Activated effector memory CD4-positive, alpha-beta T cell treated with anti-CD3 and anti-CD28 coated beads, Interleukin-2, amount 50 U/mL, for 16 hours (primary cell): Measurements from ENCODE around the gene KCNG3.
"Not testable (repeated sequence)": the region's sequence is repeated elsewhere in the genome, so short reads cannot be mapped to it uniquely, and the experiment has no call there.

Source experiments
- DNase-seq: peaks from one replicate; pipeline ENCODE4 v3.0.0-alpha.2; 2020

KCNG3 gene

DNA sequence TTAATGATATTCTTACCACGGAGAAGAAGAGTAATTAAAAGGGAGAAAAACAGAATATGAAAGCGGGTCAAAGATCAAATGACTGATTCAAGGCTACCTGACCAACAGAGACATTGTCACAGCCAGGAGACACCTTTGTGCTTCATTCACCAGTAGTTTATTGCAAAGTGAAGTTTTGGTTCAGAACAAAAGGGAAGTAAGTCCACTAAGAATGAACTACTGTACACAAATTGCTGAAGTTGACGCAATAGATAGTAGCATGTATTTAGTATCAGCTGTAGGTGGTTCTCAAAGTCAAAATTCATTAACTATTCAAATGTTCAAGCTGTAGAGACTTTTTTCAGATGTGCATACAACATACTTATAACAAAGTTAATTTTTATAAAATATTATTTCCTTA lies 68.1 kb downstream of the KCNG3 start:
- DNase-seq: no peak

- DNase-seq: no peak
Measured at GRCh38 chr2:42424033-42424432, 69.7 kb downstream of the KCNG3 start.

GRCh38 chr2:42421601-42422239 lies 72.1 kb downstream of the KCNG3 start:
- DNase-seq: no peak

DNA sequence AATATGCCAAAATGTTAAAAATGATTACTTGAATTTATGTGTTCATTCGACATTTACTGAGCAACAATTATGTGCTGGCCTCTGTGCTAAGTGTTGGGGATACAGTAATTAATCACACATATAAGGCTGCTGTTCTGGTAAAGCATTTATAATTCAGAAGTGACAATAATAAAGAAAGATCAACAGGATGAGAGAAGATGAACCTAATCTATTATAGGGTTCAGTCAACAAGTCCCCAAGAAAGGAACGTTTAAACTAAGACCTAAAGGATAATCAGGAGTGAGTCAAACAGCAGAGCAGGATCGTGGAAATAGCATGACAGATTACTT lies 72.7 kb downstream of the KCNG3 start:
- no peak for DNase-seq

- no peak for DNase-seq
Measured at GRCh38 chr2:42414648-42415047, 79.1 kb downstream of the KCNG3 start.

DNA sequence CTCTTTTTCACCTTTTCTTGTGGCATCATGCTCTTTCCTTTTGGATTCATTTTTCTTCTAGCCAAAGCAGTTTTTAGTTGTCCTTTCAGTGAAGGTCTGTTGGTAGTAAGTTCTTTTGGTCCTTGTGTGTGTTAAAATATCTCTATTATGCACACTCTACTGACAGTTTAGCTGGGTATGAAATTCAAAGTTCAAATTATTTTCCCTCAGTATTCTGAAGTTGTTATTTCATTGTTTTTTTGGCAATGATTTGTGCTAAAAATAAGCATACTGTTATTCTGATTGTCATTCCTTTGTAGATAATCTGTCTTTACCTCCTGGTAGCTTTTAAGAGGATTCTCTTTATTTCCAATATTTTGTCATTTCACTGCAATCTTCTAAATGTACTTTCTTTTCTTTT lies 79.6 kb downstream of the KCNG3 start:
- no peak for DNase-seq

DNA sequence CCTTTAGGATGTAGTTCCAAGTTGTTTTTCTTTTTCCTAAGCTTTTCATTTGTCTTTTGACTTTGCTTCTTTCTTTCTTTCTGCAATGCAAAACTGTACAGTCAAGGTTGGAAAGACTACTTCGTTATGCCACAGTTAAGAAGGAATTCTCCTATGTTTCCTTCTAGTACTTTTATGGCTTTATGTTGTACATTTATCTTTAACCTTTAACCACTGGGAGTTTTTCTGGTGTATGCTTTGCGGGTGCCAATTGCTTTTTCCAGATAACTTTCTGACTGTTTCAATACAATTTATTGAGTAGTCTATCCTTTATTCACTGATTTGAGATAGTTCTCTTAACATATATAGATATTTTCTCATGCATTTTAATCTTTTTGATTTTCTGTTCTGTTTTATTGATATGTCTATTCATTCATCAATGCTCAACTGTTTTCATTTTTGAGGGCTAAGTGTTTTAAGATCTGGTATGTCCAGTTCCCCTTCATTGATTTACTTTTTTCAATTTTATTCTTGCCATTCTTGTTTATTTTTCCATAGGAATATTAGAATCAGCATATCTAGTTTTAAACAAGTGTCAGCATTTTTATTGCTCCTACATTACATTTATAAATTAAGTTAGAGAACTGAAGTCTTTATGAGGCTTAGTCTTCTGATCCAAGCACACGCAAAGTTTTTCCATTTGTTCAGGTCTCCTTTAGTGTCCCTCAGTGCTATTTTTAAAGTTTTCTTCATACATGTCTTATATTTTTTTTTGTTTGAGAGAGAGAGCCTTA lies 82.9 kb downstream of the KCNG3 start:
- DNase-seq: no peak

- DNase-seq: no peak
Measured at GRCh38 chr2:42408009-42408408, 85.8 kb downstream of the KCNG3 start.

GRCh38 chr2:42407476-42407875 lies 86.3 kb downstream of the KCNG3 start:
- no peak for DNase-seq

GRCh38 chr2:42404676-42405075 lies 89.1 kb downstream of the KCNG3 start:
- no peak for DNase-seq

GRCh38 chr2:42401773-42402172 lies 92.0 kb downstream of the KCNG3 start:
- no peak for DNase-seq

DNA sequence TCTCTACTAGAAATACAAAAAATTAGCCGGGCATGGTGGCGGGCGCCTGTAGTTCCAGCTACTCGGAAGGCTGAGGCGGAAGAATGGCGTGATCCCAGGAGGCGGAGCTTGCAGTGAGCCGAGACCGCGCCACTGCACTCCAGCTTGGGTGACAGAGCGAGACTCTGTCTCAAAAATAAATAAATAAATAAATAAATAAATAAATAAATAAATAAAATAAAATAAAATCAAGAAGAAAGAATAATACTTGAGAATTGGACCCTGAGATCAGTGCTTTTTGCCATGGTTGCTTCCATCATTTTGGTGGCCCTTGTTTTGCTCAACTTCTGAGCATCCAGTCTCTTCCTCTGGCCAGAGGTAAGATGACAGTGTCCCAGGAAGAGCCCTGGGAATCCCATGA lies 95.7 kb downstream of the KCNG3 start:
- DNase-seq: not testable (repeated sequence)

DNA sequence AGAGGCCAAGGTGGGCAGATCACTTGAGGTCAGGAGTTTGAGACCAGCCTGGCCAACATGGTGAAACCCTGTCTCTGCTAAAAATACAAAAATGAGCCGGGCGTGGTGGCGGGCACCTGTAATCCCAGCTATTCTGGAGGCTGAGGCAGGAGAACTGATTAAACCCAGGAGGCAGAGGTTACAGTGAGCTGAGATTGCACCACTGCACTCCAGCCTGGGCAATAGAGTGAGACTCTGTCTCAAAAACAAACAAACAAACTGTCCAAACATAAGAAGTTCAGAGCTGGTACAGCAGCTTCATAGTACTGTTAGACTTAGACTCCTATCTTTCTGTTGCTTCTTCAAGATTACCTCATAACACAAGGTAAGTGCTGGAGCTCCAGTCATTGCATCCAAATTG lies 100.5 kb downstream of the KCNG3 start:
- not testable (repeated sequence) for DNase-seq

DNA sequence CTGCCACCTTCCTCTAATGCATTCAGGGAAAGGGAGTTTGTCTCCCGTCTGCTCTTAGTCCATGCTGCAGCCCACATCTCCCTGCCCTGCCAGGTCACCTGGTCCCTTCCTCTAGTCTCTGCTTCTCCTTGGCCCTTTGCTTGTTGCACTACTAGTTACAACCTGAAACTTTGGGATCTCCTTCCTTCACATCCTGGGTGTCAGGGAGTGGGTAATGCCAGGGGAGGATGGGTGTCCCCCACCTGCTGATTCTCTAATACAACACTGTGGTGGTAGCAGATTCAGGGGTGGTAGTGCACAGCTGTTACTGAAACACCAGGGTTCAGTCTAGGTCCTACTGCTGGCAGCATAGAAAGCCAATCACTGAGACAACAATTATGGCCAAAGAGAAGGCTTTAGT lies 101.6 kb downstream of the KCNG3 start:
- no peak for DNase-seq
